Measurements from ENCODE around the gene CA14. TPM values are rescaled to one million over a fixed set of nuclear protein-coding genes. Genes with fewer than 3 reads are reported as not detected.
A peak's percentile ranks its signal among the peaks of the same experiment; 100 is the strongest.

CA14 gene
- polyA plus RNA-seq, 2 of the 4 experiments (the other 2 are of a cell fraction): not detected

- peak; percentile 97 to 99 for DNase-seq (ENCODE audit: low read depth in 1 of 2, low spot score in 1 of 2)
- peak within 1 kb of the TSS; percentile 91 for H3K4me3 ChIP-seq
- TF ChIP-seq, protein P1, sequence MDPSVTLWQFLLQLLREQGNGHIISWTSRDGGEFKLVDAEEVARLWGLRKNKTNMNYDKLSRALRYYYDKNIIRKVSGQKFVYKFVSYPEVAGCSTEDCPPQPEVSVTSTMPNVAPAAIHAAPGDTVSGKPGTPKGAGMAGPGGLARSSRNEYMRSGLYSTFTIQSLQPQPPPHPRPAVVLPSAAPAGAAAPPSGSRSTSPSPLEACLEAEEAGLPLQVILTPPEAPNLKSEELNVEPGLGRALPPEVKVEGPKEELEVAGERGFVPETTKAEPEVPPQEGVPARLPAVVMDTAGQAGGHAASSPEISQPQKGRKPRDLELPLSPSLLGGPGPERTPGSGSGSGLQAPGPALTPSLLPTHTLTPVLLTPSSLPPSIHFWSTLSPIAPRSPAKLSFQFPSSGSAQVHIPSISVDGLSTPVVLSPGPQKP (IDR thresholded peaks at IDR 0.05; ENCODE audit: low read depth, low read length): no peak
- TF ChIP-seq MAZ (IDR thresholded peaks at IDR 0.05; ENCODE audit: borderline replicate concordance, low read depth, low read length): peak; percentile 22; the same call in 1 of the 2 replicates
- peak in 1 of 2 experiments; percentile 77; a peak in 3 of 5 replicates for TF ChIP-seq JUN (IDR thresholded peaks at IDR 0.05)
- TF ChIP-seq, protein P2, sequence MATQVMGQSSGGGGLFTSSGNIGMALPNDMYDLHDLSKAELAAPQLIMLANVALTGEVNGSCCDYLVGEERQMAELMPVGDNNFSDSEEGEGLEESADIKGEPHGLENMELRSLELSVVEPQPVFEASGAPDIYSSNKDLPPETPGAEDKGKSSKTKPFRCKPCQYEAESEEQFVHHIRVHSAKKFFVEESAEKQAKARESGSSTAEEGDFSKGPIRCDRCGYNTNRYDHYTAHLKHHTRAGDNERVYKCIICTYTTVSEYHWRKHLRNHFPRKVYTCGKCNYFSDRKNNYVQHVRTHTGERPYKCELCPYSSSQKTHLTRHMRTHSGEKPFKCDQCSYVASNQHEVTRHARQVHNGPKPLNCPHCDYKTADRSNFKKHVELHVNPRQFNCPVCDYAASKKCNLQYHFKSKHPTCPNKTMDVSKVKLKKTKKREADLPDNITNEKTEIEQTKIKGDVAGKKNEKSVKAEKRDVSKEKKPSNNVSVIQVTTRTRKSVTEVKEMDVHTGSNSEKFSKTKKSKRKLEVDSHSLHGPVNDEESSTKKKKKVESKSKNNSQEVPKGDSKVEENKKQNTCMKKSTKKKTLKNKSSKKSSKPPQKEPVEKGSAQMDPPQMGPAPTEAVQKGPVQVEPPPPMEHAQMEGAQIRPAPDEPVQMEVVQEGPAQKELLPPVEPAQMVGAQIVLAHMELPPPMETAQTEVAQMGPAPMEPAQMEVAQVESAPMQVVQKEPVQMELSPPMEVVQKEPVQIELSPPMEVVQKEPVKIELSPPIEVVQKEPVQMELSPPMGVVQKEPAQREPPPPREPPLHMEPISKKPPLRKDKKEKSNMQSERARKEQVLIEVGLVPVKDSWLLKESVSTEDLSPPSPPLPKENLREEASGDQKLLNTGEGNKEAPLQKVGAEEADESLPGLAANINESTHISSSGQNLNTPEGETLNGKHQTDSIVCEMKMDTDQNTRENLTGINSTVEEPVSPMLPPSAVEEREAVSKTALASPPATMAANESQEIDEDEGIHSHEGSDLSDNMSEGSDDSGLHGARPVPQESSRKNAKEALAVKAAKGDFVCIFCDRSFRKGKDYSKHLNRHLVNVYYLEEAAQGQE (IDR thresholded peaks at IDR 0.05): no peak
- TF ChIP-seq KDM5A (IDR thresholded peaks at IDR 0.05): peak; percentile 63
- TF ChIP-seq, protein P3, sequence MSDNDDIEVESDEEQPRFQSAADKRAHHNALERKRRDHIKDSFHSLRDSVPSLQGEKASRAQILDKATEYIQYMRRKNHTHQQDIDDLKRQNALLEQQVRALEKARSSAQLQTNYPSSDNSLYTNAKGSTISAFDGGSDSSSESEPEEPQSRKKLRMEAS (IDR thresholded peaks at IDR 0.05): peak; percentile 70
- no peak for TF ChIP-seq CEBPB (IDR thresholded peaks at IDR 0.05)
- no peak for TF ChIP-seq CBX2 (IDR thresholded peaks at IDR 0.05; ENCODE audit: borderline replicate concordance, low read depth)
- TF ChIP-seq, protein P4, sequence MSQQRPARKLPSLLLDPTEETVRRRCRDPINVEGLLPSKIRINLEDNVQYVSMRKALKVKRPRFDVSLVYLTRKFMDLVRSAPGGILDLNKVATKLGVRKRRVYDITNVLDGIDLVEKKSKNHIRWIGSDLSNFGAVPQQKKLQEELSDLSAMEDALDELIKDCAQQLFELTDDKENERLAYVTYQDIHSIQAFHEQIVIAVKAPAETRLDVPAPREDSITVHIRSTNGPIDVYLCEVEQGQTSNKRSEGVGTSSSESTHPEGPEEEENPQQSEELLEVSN (IDR thresholded peaks at IDR 0.05; ENCODE audit: borderline replicate concordance, low read depth): peak; percentile 49; the same call in 1 of the 2 replicates
- no peak for TF ChIP-seq ZNF302 (CRISPR knock-in tag; IDR thresholded peaks at IDR 0.05)
- TF ChIP-seq PHF8 (IDR thresholded peaks at IDR 0.05; ENCODE audit: borderline replicate concordance, low read depth): peak; percentile 76
- TF ChIP-seq TP53 (CRISPR knock-in tag; IDR thresholded peaks at IDR 0.05): no peak
- ATAC-seq: peak; percentile 98 to 100
- H3K27ac ChIP-seq: peak within 1 kb of the TSS; percentile 94
- POLR2A ChIA-PET: interaction anchor here (0.5 to 1.3 kb wide), 4 partner anchors 10 to 245 kb away, joined by 4 to 6 read pairs (median 5); no protein-coding TSS in a partner anchor
- H3K9me3 ChIP-seq: no peaks in the 10 kb centered on the region
- peaks cover 11% of the 10 kb centered on the region for H3K4me1 ChIP-seq
- FAIRE-seq: no peak
- peak within 1 kb of the TSS; percentile 98 for H3K4me2 ChIP-seq
- CTCF ChIA-PET: interaction anchor here (1.6 to 6.2 kb wide), 2 partner anchors 11 to 13 kb away, joined by 10 to 48 read pairs; no protein-coding TSS in a partner anchor
- 5% methylated on average over 38 of the region's 49 CpGs for WGBS (ENCODE audit: missing lambda C conversion rate)
Measured at GRCh38 chr1:150268705-150269403, 11.3 kb downstream of the CA14 start, which contains the start of gene APH1A. Gene APH1A, minus strand, starts transcription at chr1:150269016. Its CDS starts 206 bp downstream, at chr1:150268810.

- H3K4me1 ChIP-seq: peaks cover 11% of the 10 kb centered on the region
- DNase-seq (ENCODE audit: low read depth in 1 of 2, low spot score in 1 of 2) (no peak), ATAC-seq (no peak), FAIRE-seq (no peak)
- WGBS (ENCODE audit: missing lambda C conversion rate): 74% methylated on average over 10 of the region's 10 CpGs
- H3K9me3 ChIP-seq: no peaks in the 10 kb centered on the region
- ChIA-PET CTCF (interaction anchor here (1.6 to 6.2 kb wide), 2 partner anchors 11 to 14 kb away, joined by 10 to 48 read pairs; no protein-coding TSS in a partner anchor), POLR2A (interaction anchor here (0.5 to 1.3 kb wide), 4 partner anchors 9 to 244 kb away, joined by 4 to 6 read pairs (median 5); no protein-coding TSS in a partner anchor)
- TF ChIP-seq HOXB13 (CRISPR knock-in tag; IDR thresholded peaks at IDR 0.05; ENCODE audit: low read depth) (no peak), FOSL2 (IDR thresholded peaks at IDR 0.05) (no peak), FOSL2 (CRISPR knock-in tag; IDR thresholded peaks at IDR 0.05) (no peak), HDAC2 (IDR thresholded peaks at IDR 0.05) (no peak), USF2 (IDR thresholded peaks at IDR 0.05) (no peak), SREBF2 (IDR thresholded peaks at IDR 0.05) (no peak), NPAS2 (CRISPR knock-in tag; IDR thresholded peaks at IDR 0.05; ENCODE audit: borderline replicate concordance) (no peak), ESRRA (IDR thresholded peaks at IDR 0.05; ENCODE audit: borderline replicate concordance, low read length) (no peak), NR3C1 (IDR thresholded peaks at IDR 0.05) (no peak), RCOR1 (IDR thresholded peaks at IDR 0.05; ENCODE audit: low read depth, low read length) (no peak), RFX5 (IDR thresholded peaks at IDR 0.05) (no peak)
- H3K4me3 ChIP-seq: peak overlapping the region; percentile 91
- H3K4me2 ChIP-seq: peak overlapping the region; percentile 98
- peak overlapping the region; percentile 94 for H3K27ac ChIP-seq
Measured at GRCh38 chr1:150269451-150269850, 11.9 kb downstream of the CA14 start.
